ENCODE data around the gene CBFA2T2.
A peak's percentile ranks its signal among the peaks of the same experiment; 100 is the strongest.

CBFA2T2 gene

DNA sequence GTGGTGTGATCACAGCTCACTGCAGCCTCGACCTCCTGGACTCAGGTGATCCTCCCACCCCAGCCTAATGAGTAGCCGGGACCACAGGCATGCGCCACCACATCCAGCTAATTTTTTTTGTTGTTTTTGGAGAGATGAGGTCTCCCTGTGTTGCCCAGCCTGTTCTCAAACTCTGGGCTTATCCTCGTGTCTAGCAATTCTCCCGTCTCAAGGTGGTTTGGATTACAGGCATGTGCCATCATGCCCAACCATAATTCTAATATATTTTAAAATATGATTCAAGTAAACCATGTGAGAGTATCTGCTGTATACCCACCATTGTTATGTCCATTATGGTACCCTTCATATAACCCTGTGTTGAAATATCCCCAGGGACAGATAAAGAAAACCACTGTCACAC is 112.0 kb downstream of the CBFA2T2 start:
- TF ChIP-seq CTCF (IDR thresholded peaks at IDR 0.05; ENCODE audit: insufficient read depth, low read depth, low read length, missing control alignments): no peak
- H3K4me3 ChIP-seq (ENCODE audit: low read depth, low read length): no peak overlapping the region
- no peak for DNase-seq (ENCODE audit: low read depth)

GRCh38 chr20:33602826-33603590 is 113.1 kb downstream of the CBFA2T2 start:
- peak; percentile 40 for DNase-seq (ENCODE audit: low read depth)
- no peak for TF ChIP-seq CTCF (IDR thresholded peaks at IDR 0.05; ENCODE audit: insufficient read depth, low read depth, low read length, missing control alignments)
- peak overlapping the region; percentile 13; the same call in 1 of the 2 replicates for H3K4me3 ChIP-seq (ENCODE audit: low read depth, low read length)

GRCh38 chr20:33604084-33604990 is 114.4 kb downstream of the CBFA2T2 start:
- no peak overlapping the region for H3K4me3 ChIP-seq (ENCODE audit: low read depth, low read length)
- no peak for TF ChIP-seq CTCF (IDR thresholded peaks at IDR 0.05; ENCODE audit: insufficient read depth, low read depth, low read length, missing control alignments)
- no peak for DNase-seq (ENCODE audit: low read depth)

GRCh38 chr20:33604991-33605370 is 115.1 kb downstream of the CBFA2T2 start:
- H3K4me3 ChIP-seq (ENCODE audit: low read depth, low read length): no peak overlapping the region
- no peak for TF ChIP-seq CTCF (IDR thresholded peaks at IDR 0.05; ENCODE audit: insufficient read depth, low read depth, low read length, missing control alignments)
- no peak for DNase-seq (ENCODE audit: low read depth)

- peak; percentile 67 for DNase-seq (ENCODE audit: low read depth)
- H3K4me3 ChIP-seq (ENCODE audit: low read depth, low read length): no peak overlapping the region
- no peak for TF ChIP-seq CTCF (IDR thresholded peaks at IDR 0.05; ENCODE audit: insufficient read depth, low read depth, low read length, missing control alignments)
These were observed 116.3 kb downstream of the CBFA2T2 start for GRCh38 chr20:33606118-33606771.

- peak; percentile 4 for DNase-seq (ENCODE audit: low read depth)
- no peak for TF ChIP-seq CTCF (IDR thresholded peaks at IDR 0.05; ENCODE audit: insufficient read depth, low read depth, low read length, missing control alignments)
- H3K4me3 ChIP-seq (ENCODE audit: low read depth, low read length): no peak overlapping the region
These were observed 119.6 kb downstream of the CBFA2T2 start for GRCh38 chr20:33609504-33609903.
